Panc1 (cell line): Measurements from ENCODE around the gene CDK2AP2. TPM values are rescaled to one million over a fixed set of nuclear protein-coding genes. Genes with fewer than 3 reads are reported as not detected.
A peak's percentile ranks its signal among the peaks of the same experiment; 100 is the strongest.

Experiments
- ATAC-seq: fragments of 200-7000 bp; cut with Tn5 transposase; 2 replicates; pipeline ENCODE4 v1.9.1; 2020; ENCODE audit warnings: mild to moderate bottlenecking, moderate library complexity
- BruUV-seq: library from RNA; stranded (reverse); fragments of 400-500 nt; replicated peaks from 2 replicates; lab custom pipeline; 2021; lab: Mats Ljungman, UMichigan
- CTCF ChIA-PET: fragments of 300-600 bp; sonication (Branson Sonifier 250); formaldehyde crosslinking; loops from one replicate; lab custom pipeline; 2022; ENCODE audit warnings: antibody characterized with exemption; lab: Charles Lee
- POLR2A ChIA-PET: fragments of 300-600 bp; sonication (Branson Sonifier 250); formaldehyde crosslinking; loops from one replicate; lab custom pipeline; 2022; ENCODE audit warnings: antibody characterized with exemption; lab: Charles Lee
- DNase-seq: peaks from one replicate; pipeline ENCODE4 v3.0.0-alpha.2; 2010; ENCODE audit warnings: low read depth, low spot score
- H3K27ac ChIP-seq: 2 replicates; pipeline ENCODE4 v1.5.1; 2011; ENCODE audit warnings: mild to moderate bottlenecking, low read length, inconsistent platforms
- H3K27me3 ChIP-seq: fragments of 200-500 bp; sonication (Bioruptor generic); 2 replicates; pipeline ENCODE4 v1.6.0; 2014; ENCODE audit warnings: low read length, inconsistent platforms; ENCODE audit not compliant: control insufficient read depth, insufficient read depth
- H3K36me3 ChIP-seq: fragments of 200-500 bp; sonication (Bioruptor generic); 2 replicates; pipeline ENCODE4 v1.5.1; 2014; ENCODE audit warnings: inconsistent platforms, mild to moderate bottlenecking, low read length, moderate library complexity; ENCODE audit not compliant: control insufficient read depth, insufficient read depth
- H3K4me1 ChIP-seq: 2 replicates; pipeline ENCODE4 v1.5.1; 2011; ENCODE audit warnings: inconsistent platforms, mild to moderate bottlenecking, low read length, moderate library complexity; ENCODE audit not compliant: control insufficient read depth, insufficient read depth
- H3K4me3 ChIP-seq, 2 experiments: 2 replicates each; pipeline ENCODE4 v1.5.1; 2011 to 2012; ENCODE audit warnings: low read depth in 2 of 2, low read length in 2 of 2, mild to moderate bottlenecking in 2 of 2, inconsistent platforms in 1 of 2, moderate library complexity in 1 of 2
- H3K9me3 ChIP-seq: fragments of 200-500 bp; sonication (Bioruptor generic); 2 replicates; pipeline ENCODE4 v1.5.1; 2014; ENCODE audit warnings: low read depth, mild to moderate bottlenecking, inconsistent platforms, low read length, moderate library complexity; ENCODE audit not compliant: control insufficient read depth, insufficient read depth
- POLR2AphosphoS5 ChIP-seq: IDR thresholded peaks from 2 replicates; pipeline ENCODE4 v1.6.1; 2012; ENCODE audit warnings: mild to moderate bottlenecking, low read depth, low read length, moderate library complexity
- SIN3A ChIP-seq: IDR thresholded peaks from 2 replicates; pipeline ENCODE4 v1.6.1; 2012; ENCODE audit warnings: low read depth, mild to moderate bottlenecking, low read length, moderate library complexity, borderline replicate concordance; ENCODE audit not compliant: insufficient read depth
- TCF7L2 ChIP-seq: IDR thresholded peaks from 2 replicates; pipeline ENCODE4 v1.6.1; 2011; ENCODE audit warnings: mild to moderate bottlenecking, low read depth, low read length, inconsistent platforms
- in situ Hi-C: cut with HindIII; loops from 2 replicates; pipeline ENCODE4 v1.10.0; 2016; ENCODE audit warnings: low sequenced_read_pairs, low pct_unique_long_range_greater_than_20kb
- intact Hi-C: fragments of 100-400 bp; cut with micrococcal nuclease; formaldehyde crosslinking; loops from one replicate; pipeline ENCODE4 v1.10.0; 2022; ENCODE audit not compliant: unreplicated experiment
- total RNA-seq: library from RNA; stranded (reverse); gene quantifications from one replicate; pipeline ENCODE4 v1.2.1, GENCODE V29; 2021; ENCODE audit not compliant: unreplicated experiment
- TF ChIP-seq, protein P1 (sequence below): fragments of 450-650 bp; IDR thresholded peaks from 2 replicates; pipeline ENCODE4 v1.5.1; 2017; ENCODE audit warnings: mild to moderate bottlenecking
- TF ChIP-seq, protein P2 (sequence below), 2 experiments: IDR thresholded peaks; 2 replicates each; pipeline ENCODE4 v1.6.1; 2011 to 2012; ENCODE audit warnings: low read depth in 2 of 2, control low read depth in 1 of 2, low read length in 1 of 2, mild to moderate bottlenecking in 1 of 2, moderate library complexity in 1 of 2; ENCODE audit not compliant: insufficient read depth in 1 of 2

Gene CDK2AP2
- total RNA-seq, 1 experiment from 2014 or later: 76.1 TPM

DNA sequence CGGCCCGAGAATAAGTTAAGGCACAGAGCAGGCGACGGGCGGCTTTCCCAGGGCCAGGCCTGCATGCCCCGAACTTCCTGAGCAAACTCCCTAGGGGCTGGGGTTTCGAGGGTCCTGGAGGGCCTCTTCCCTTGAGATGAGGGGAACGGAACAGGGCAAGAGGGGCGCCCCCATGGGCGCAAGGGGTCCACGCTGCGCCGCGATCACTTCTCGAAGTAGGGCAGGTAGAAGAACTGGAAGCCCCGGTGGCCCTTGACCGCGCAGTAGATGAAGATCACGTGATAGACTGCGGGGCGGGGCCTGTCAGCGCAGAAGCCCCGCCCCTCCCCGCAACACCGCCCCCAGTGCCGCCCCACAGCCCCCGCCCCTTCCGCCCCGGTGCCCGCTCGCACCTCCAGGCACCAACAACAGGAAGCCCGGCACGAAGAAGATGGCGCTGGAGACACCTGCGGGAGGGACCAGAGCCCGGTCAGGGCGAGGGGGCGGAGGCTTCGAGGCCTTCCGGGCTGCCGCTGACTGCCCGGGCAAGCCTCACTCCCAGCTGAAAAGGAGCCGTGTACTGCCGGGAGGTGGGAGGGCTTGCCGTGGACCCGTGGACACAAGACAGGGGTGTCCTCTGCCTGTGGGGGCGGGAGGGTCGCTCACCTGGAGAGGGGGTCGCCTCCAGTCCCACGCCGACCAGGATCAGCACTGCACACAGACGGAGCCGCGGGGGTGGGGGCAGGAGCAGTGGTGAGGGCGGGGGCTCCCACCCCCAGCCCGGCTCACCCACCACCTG, 43.4 kb downstream of the CDK2AP2 start:
- POLR2A ChIA-PET: interaction anchor here (0.6 kb wide), 1 partner anchor 906 kb away, joined by 4 read pairs; no protein-coding TSS in a partner anchor
- Histone ChIP-seq H3K4me3 (peak overlapping the region; percentile 54 to 55), H3K4me1 (peaks cover 42% of the 10 kb centered on the region), H3K9me3 (no peaks in the 10 kb centered on the region), H3K27me3 (no peaks in the 10 kb centered on the region), H3K27ac (peak overlapping the region; percentile 89), H3K36me3 (peaks cover 2% of the 10 kb centered on the region; the same call in 1 of the 2 replicates)
- in situ Hi-C loops (no loop called here), intact Hi-C loops (no loop called here)
- CTCF ChIA-PET: interaction anchor here (0.6 kb wide), 3 partner anchors 26 to 168 kb away, joined by 3 to 4 read pairs (median 3); no protein-coding TSS in a partner anchor
- ATAC-seq: peak; percentile 76
- DNase-seq: no peak
- peak; percentile 72; the same call in 1 of the 2 replicates for TF ChIP-seq SIN3A
- no peak for TF ChIP-seq TCF7L2
- TF ChIP-seq POLR2AphosphoS5: peak; percentile 81; the same call in 1 of the 2 replicates
- no TSS peak for BruUV-seq

DNA sequence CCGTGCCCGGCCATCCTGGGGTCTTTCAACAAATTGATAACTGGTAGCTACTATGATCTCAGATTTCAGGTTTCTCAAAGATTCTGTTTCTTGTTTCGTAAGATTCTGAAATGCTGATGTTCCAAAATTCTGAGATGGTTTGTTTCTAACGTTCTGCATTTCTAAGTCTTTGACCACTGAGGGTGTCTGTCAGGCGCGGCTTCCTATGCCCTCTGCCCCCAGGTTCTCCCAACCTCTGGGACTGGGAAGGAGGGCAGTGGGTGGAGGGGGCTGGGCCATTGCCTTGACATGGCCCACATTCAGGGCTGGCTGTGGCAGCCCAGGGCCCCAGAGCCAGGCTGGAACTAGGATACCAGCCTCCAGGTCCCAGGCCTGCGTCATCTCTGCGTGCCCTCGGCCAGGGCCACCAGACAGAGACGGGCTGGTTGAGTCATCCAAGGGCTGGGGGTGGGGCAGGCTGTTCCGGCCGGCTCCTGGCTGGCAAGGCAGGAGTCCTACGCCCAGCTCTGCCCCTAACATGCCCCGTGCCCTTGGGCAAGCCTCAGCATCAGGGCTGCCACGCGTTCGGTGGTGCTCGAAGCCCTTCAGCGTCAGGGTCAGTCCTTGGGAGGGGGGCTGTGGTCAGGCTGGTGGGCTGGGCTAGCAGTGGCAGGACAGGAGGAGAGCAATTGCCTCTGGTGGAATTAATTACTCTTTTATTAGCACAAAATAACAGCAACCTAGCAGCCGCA, 44.1 kb downstream of the CDK2AP2 start:
- Histone ChIP-seq H3K27ac (peak overlapping the region; percentile 80), H3K9me3 (no peaks in the 10 kb centered on the region), H3K27me3 (no peaks in the 10 kb centered on the region), H3K36me3 (peaks cover 2% of the 10 kb centered on the region; the same call in 1 of the 2 replicates), H3K4me1 (peaks cover 38% of the 10 kb centered on the region), H3K4me3 (peak overlapping the region; percentile 54 to 55)
- no peak for DNase-seq
- in situ Hi-C loops: no loop called here
- ATAC-seq: peak; percentile 23
- ChIA-PET POLR2A (interaction anchor here (0.7 kb wide), 1 partner anchor 1372 kb away, joined by 3 read pairs; no protein-coding TSS in a partner anchor), CTCF (no interaction called here)
- no TSS peak for BruUV-seq
- no peak for TF ChIP-seq TCF7L2
- TF ChIP-seq SIN3A: no peak
- TF ChIP-seq POLR2AphosphoS5: no peak
- TF ChIP-seq, protein P1, sequence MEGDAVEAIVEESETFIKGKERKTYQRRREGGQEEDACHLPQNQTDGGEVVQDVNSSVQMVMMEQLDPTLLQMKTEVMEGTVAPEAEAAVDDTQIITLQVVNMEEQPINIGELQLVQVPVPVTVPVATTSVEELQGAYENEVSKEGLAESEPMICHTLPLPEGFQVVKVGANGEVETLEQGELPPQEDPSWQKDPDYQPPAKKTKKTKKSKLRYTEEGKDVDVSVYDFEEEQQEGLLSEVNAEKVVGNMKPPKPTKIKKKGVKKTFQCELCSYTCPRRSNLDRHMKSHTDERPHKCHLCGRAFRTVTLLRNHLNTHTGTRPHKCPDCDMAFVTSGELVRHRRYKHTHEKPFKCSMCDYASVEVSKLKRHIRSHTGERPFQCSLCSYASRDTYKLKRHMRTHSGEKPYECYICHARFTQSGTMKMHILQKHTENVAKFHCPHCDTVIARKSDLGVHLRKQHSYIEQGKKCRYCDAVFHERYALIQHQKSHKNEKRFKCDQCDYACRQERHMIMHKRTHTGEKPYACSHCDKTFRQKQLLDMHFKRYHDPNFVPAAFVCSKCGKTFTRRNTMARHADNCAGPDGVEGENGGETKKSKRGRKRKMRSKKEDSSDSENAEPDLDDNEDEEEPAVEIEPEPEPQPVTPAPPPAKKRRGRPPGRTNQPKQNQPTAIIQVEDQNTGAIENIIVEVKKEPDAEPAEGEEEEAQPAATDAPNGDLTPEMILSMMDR: no peak
- TF ChIP-seq, protein P2, sequence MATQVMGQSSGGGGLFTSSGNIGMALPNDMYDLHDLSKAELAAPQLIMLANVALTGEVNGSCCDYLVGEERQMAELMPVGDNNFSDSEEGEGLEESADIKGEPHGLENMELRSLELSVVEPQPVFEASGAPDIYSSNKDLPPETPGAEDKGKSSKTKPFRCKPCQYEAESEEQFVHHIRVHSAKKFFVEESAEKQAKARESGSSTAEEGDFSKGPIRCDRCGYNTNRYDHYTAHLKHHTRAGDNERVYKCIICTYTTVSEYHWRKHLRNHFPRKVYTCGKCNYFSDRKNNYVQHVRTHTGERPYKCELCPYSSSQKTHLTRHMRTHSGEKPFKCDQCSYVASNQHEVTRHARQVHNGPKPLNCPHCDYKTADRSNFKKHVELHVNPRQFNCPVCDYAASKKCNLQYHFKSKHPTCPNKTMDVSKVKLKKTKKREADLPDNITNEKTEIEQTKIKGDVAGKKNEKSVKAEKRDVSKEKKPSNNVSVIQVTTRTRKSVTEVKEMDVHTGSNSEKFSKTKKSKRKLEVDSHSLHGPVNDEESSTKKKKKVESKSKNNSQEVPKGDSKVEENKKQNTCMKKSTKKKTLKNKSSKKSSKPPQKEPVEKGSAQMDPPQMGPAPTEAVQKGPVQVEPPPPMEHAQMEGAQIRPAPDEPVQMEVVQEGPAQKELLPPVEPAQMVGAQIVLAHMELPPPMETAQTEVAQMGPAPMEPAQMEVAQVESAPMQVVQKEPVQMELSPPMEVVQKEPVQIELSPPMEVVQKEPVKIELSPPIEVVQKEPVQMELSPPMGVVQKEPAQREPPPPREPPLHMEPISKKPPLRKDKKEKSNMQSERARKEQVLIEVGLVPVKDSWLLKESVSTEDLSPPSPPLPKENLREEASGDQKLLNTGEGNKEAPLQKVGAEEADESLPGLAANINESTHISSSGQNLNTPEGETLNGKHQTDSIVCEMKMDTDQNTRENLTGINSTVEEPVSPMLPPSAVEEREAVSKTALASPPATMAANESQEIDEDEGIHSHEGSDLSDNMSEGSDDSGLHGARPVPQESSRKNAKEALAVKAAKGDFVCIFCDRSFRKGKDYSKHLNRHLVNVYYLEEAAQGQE (IDR thresholded peaks at IDR 0.05; ENCODE audit: insufficient read depth in 1 of 2, low read depth in 2 of 2, low read length in 1 of 2): no peak
- intact Hi-C loops: no loop called here
